ENCODE results near the gene OTUB1. TPM values are rescaled to one million over a fixed set of nuclear protein-coding genes. Genes with fewer than 3 reads are reported as not detected.

OTUB1 gene
- total and polyA plus RNA-seq, 2 experiments from 2014 or later = 48.3 to 123 TPM

GRCh38 chr11:64018310-64018709, 32.1 kb downstream of the OTUB1 start:
- no peak overlapping the region for H3K4me3 ChIP-seq
- H3K4me1 ChIP-seq (ENCODE audit: insufficient read depth) = no peaks in the 10 kb centered on the region
- H3K9me2 ChIP-seq (ENCODE audit: insufficient read depth) = no peaks in the 10 kb centered on the region
- no peak overlapping the region for H3K27ac ChIP-seq
- no peaks in the 10 kb centered on the region for H3K9me3 ChIP-seq (ENCODE audit: low read depth)
- H3K79me2 ChIP-seq (ENCODE audit: insufficient read depth) = no peaks in the 10 kb centered on the region
- in situ Hi-C loops (cut with MboI) = no loop called here
- H4K20me1 ChIP-seq (ENCODE audit: insufficient read depth) = no peaks in the 10 kb centered on the region
- H3K27me3 ChIP-seq (replicated peaks; ENCODE audit: insufficient read depth) = no peaks in the 10 kb centered on the region
- TF ChIP-seq EZH2 (IDR thresholded peaks at IDR 0.05; ENCODE audit: insufficient read depth, poor library complexity, severe bottlenecking) = no peak
- no peak for TF ChIP-seq EZH2phosphoT487 (IDR thresholded peaks at IDR 0.05; ENCODE audit: insufficient read depth, low read depth)
- 83 to 93% methylated on average over 5 to 7 of the region's 8 CpGs for WGBS, 2 experiments (ENCODE audit: low coverage in 1 of 2, low lambda C conversion rate in 2 of 2, missing lambda C conversion rate in 2 of 2)
- H2AFZ ChIP-seq = no peak overlapping the region
- H3K36me3 ChIP-seq (ENCODE audit: low read depth) = no peaks in the 10 kb centered on the region
- no peaks in the 10 kb centered on the region for H3F3A ChIP-seq (ENCODE audit: insufficient read depth)
- no peak for DNase-seq
- no peak overlapping the region for H3K9ac ChIP-seq
- H3K4me2 ChIP-seq (ENCODE audit: unreplicated experiment) = no peak overlapping the region

GRCh38 chr11:64019106-64020037, 33.1 kb downstream of the OTUB1 start:
- Histone ChIP-seq H3K36me3 (ENCODE audit: low read depth) (no peaks in the 10 kb centered on the region), H3K79me2 (ENCODE audit: insufficient read depth) (no peaks in the 10 kb centered on the region), H3F3A (ENCODE audit: insufficient read depth) (no peaks in the 10 kb centered on the region), H3K27ac (no peak overlapping the region), H3K9me3 (ENCODE audit: low read depth) (no peaks in the 10 kb centered on the region), H2AFZ (no peak overlapping the region), H4K20me1 (ENCODE audit: insufficient read depth) (no peaks in the 10 kb centered on the region), H3K4me2 (ENCODE audit: unreplicated experiment) (no peak overlapping the region), H3K9ac (no peak overlapping the region), H3K4me1 (ENCODE audit: insufficient read depth) (no peaks in the 10 kb centered on the region), H3K9me2 (ENCODE audit: insufficient read depth) (no peaks in the 10 kb centered on the region), H3K4me3 (no peak overlapping the region), H3K27me3 (replicated peaks; ENCODE audit: insufficient read depth) (no peaks in the 10 kb centered on the region)
- in situ Hi-C loops (cut with MboI) = no loop called here
- TF ChIP-seq EZH2phosphoT487 (IDR thresholded peaks at IDR 0.05; ENCODE audit: insufficient read depth, low read depth) (no peak), EZH2 (IDR thresholded peaks at IDR 0.05; ENCODE audit: insufficient read depth, poor library complexity, severe bottlenecking) (no peak)
- WGBS, 2 experiments (ENCODE audit: low coverage in 1 of 2, low lambda C conversion rate in 2 of 2, missing lambda C conversion rate in 2 of 2) = 84% methylated on average over 21 to 27 of the region's 27 CpGs
- no peak for DNase-seq

DNA sequence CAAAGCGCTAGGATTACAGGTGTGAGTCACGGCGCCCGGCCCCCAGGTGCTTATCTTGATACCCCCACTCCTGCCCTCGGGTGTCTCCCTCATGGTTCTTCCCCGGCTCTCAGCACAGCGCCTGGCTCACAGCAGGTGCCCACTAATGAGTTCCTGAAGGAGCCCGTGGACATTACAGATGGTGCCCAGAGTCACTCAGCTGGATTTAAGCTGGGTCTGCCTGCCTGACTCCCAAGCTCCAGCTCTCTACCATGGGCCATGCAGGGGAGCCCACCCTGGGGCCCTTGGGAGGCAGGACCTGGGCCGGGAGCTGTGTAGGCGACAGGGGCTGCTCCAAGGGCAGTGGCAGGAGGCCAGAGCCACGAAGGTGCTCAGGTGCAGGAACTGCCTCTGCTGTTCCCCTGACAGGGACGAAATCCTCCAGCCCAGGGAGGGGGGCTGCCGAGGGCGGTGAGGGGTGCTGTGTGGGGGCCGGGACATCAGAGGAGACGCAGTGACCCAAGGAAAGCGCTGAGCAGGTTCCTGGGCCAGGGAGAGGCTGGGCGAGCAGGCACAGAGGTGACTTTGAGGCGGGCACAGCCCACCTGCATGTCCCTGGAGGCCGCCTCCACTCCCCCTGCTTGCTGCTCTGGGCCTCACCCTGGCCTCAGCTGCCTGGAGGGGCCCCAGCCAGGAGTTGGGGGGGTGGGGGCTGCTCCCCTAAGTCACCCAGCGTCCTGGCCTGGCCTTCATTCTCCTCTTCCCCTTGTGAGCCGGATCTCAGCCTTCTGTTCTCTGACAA, 34.9 kb downstream of the OTUB1 start:
- H3K4me1 ChIP-seq (ENCODE audit: insufficient read depth) = no peaks in the 10 kb centered on the region
- H2AFZ ChIP-seq = no peak overlapping the region
- H3K4me2 ChIP-seq (ENCODE audit: unreplicated experiment) = no peak overlapping the region
- H3F3A ChIP-seq (ENCODE audit: insufficient read depth) = no peaks in the 10 kb centered on the region
- TF ChIP-seq EZH2 (IDR thresholded peaks at IDR 0.05; ENCODE audit: insufficient read depth, poor library complexity, severe bottlenecking) (no peak), EZH2phosphoT487 (IDR thresholded peaks at IDR 0.05; ENCODE audit: insufficient read depth, low read depth) (no peak)
- no peaks in the 10 kb centered on the region for H4K20me1 ChIP-seq (ENCODE audit: insufficient read depth)
- H3K9me3 ChIP-seq (ENCODE audit: low read depth) = no peaks in the 10 kb centered on the region
- 74% methylated on average over 14 to 22 of the region's 22 CpGs for WGBS, 2 experiments (ENCODE audit: low coverage in 1 of 2, low lambda C conversion rate in 2 of 2, missing lambda C conversion rate in 2 of 2)
- no peaks in the 10 kb centered on the region for H3K36me3 ChIP-seq (ENCODE audit: low read depth)
- H3K79me2 ChIP-seq (ENCODE audit: insufficient read depth) = no peaks in the 10 kb centered on the region
- no peak overlapping the region for H3K9ac ChIP-seq
- H3K27me3 ChIP-seq (replicated peaks; ENCODE audit: insufficient read depth) = no peaks in the 10 kb centered on the region
- no peak overlapping the region for H3K4me3 ChIP-seq
- H3K27ac ChIP-seq = no peak overlapping the region
- H3K9me2 ChIP-seq (ENCODE audit: insufficient read depth) = no peaks in the 10 kb centered on the region
- in situ Hi-C loops (cut with MboI) = no loop called here
- DNase-seq = no peak

DNA sequence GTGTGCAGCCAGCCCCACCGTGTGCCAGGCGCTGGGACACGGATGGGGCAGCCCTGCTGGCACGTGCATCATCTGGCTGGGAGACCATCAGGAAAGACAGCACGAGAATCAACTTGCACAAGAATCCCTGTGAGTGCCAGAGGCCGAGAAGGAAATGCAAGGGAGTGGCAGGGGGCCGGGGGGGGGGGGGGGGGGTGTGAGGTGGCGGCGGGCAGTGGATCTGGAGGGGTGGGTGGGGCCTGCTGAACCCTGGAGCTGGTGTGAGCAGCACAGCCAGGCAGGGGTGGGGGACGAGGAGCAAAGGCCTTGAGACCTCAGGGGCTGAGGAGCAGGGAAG, 35.5 kb downstream of the OTUB1 start:
- in situ Hi-C loops (cut with MboI) = no loop called here
- Histone ChIP-seq H3K4me2 (ENCODE audit: unreplicated experiment) (no peak overlapping the region), H2AFZ (no peak overlapping the region), H3K9me3 (ENCODE audit: low read depth) (no peaks in the 10 kb centered on the region), H3K36me3 (ENCODE audit: low read depth) (no peaks in the 10 kb centered on the region), H3K9me2 (ENCODE audit: insufficient read depth) (no peaks in the 10 kb centered on the region), H3K79me2 (ENCODE audit: insufficient read depth) (no peaks in the 10 kb centered on the region), H3K27me3 (replicated peaks; ENCODE audit: insufficient read depth) (no peaks in the 10 kb centered on the region), H3K4me1 (ENCODE audit: insufficient read depth) (no peaks in the 10 kb centered on the region), H3K9ac (no peak overlapping the region), H3F3A (ENCODE audit: insufficient read depth) (no peaks in the 10 kb centered on the region), H3K27ac (no peak overlapping the region), H4K20me1 (ENCODE audit: insufficient read depth) (no peaks in the 10 kb centered on the region), H3K4me3 (no peak overlapping the region)
- no peak for DNase-seq
- no peak for TF ChIP-seq EZH2phosphoT487 (IDR thresholded peaks at IDR 0.05; ENCODE audit: insufficient read depth, low read depth)
- TF ChIP-seq EZH2 (IDR thresholded peaks at IDR 0.05; ENCODE audit: insufficient read depth, poor library complexity, severe bottlenecking) = no peak
- 10 to 32% methylated on average over 6 to 9 of the region's 10 CpGs for WGBS, 2 experiments (ENCODE audit: low coverage in 1 of 2, low lambda C conversion rate in 2 of 2, missing lambda C conversion rate in 2 of 2)
